AG04450 (cell line): Measurements from ENCODE around the gene NUPR2. TPM values are rescaled to one million over a fixed set of nuclear protein-coding genes. Genes with fewer than 3 reads are reported as not detected.
"Not testable (repeated sequence)": the region's sequence is repeated elsewhere in the genome, so short reads cannot be mapped to it uniquely, and the experiment has no call there.

Source experiments
- CTCF ChIA-PET: fragments of 300-600, 350-600 bp; formaldehyde crosslinking; extraction: SDS; loops from one replicate; lab custom pipeline; 2022; ENCODE audit warnings: antibody characterized with exemption, inconsistent platforms; lab: Charles Lee
- POLR2A ChIA-PET: fragments of 350-600 bp; formaldehyde crosslinking; extraction: SDS; loops from one replicate; lab custom pipeline; 2021; ENCODE audit warnings: antibody characterized with exemption, inconsistent platforms; lab: Yijun Ruan, JAX
- DNase-seq: peaks from one replicate; pipeline ENCODE4 v3.0.0-alpha.2; 2011; ENCODE audit warnings: low read depth, low spot score
- H3K27ac ChIP-seq: one replicate; pipeline ENCODE4 v1.5.1; 2012; ENCODE audit warnings: low read depth, low read length, control low read depth
- H3K27me3 ChIP-seq: one replicate; pipeline ENCODE4 v1.6.0; 2012; ENCODE audit warnings: low read length; ENCODE audit not compliant: control insufficient read depth, insufficient read depth
- H3K4me3 ChIP-seq: 2 replicates; pipeline ENCODE4 v1.5.1; 2011; ENCODE audit warnings: mild to moderate bottlenecking, low read depth, low read length, control low read depth
- H3K9me3 ChIP-seq: 2 replicates; pipeline ENCODE4 v1.5.1; 2012; ENCODE audit warnings: low read length; ENCODE audit not compliant: control insufficient read depth, insufficient read depth
- polyA plus RNA-seq: library from polyadenylated mRNA; depleted of rRNA; stranded (reverse); fragments of >200 nt; gene quantifications from 2 replicates; pipeline ENCODE4 v1.2.3, GENCODE V29; 2011
- TF ChIP-seq, protein P1 (sequence below): IDR thresholded peaks from 2 replicates; pipeline ENCODE4 v1.5.1; 2011; ENCODE audit warnings: low read depth, low read length, control low read depth, inconsistent platforms

The NUPR2 gene
- polyA plus RNA-seq, 1 experiment = not detected

DNA sequence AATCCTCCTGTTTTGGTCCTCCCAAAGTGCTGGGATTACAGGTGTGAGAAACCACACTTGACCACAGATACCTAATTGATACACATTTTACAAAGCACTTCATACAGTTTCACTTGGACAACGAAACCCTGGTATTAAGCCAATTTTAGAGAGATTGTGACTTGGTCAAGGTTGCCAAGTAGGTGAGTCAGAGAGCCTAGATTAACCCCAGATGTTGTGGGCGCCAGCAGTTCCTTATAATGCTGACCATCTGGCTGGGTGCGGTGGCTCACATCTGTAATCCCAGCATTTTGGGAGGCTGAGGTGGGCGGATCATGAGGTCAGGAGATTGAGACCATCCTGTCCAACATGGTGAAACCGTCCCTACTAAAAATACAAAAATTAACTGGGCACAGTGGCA is 18.5 kb downstream of the NUPR2 start:
- CTCF ChIA-PET = interaction anchor here (0.6 kb wide), 1 partner anchor 13 kb away, joined by 6 read pairs; no protein-coding TSS in a partner anchor

DNA sequence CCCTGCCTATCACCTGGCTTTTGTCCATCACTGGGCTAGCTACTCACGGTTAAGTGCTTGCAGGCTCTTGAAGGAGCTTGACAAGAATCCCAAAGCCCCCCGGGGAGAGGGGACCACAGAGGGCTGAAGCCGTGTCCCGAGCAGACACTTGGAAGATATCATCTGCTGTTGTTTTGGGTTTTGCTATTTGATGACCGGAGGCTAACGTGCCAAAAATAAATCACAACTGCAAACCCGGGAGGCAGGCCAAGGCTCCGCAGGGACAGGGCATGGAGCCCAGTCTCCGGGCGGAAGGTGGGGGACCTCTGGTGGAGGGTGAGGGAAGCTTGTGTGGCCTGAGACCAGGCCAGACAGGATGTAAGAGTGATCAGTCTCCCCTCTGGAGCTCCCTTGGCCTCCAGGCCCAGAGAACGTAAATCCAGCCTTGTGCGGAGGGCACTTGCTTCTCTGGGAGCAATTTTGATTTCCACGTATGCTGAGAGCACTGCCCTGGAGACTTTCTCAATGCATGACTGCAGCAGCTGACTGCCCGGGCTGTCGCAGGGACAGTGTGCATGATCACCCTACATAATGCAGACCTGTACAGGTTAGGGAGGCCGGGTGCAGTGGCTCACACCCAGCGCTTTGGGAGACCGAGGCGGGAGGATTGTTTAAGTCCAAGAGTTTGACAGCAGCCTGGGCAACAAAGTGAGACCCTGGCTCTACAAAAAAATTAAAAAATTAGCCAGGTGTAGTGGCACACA is 23.3 kb downstream of the NUPR2 start, which contains the start of gene PHKG1:
Gene PHKG1 (minus strand): TSS at position 164 of the 743 bp plus-strand sequence. CDS start 4,011 bp downstream, outside the sequence.
- POLR2A ChIA-PET = interaction anchor here (0.6 to 1.3 kb wide), 4 partner anchors 9 to 71 kb away, joined by 3 to 8 read pairs (median 4); partner anchors contain the start of gene SUMF2
- TF ChIP-seq, protein P1, sequence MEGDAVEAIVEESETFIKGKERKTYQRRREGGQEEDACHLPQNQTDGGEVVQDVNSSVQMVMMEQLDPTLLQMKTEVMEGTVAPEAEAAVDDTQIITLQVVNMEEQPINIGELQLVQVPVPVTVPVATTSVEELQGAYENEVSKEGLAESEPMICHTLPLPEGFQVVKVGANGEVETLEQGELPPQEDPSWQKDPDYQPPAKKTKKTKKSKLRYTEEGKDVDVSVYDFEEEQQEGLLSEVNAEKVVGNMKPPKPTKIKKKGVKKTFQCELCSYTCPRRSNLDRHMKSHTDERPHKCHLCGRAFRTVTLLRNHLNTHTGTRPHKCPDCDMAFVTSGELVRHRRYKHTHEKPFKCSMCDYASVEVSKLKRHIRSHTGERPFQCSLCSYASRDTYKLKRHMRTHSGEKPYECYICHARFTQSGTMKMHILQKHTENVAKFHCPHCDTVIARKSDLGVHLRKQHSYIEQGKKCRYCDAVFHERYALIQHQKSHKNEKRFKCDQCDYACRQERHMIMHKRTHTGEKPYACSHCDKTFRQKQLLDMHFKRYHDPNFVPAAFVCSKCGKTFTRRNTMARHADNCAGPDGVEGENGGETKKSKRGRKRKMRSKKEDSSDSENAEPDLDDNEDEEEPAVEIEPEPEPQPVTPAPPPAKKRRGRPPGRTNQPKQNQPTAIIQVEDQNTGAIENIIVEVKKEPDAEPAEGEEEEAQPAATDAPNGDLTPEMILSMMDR = peak; percentile 21; the same call in 1 of the 2 replicates
- Histone ChIP-seq H3K4me3 (no peak within 1 kb of the TSS), H3K27me3 (no peaks in the 10 kb centered on the region), H3K9me3 (no peaks in the 10 kb centered on the region), H3K27ac (peak within 1 kb of the TSS; percentile 39)
- CTCF ChIA-PET = interaction anchor here (0.5 to 3.9 kb wide), 21 partner anchors 8 to 813 kb away, joined by 3 to 23 read pairs (median 4); partner anchors contain the start of gene CHCHD2
- peak; percentile 50 for DNase-seq

More for the DNA sequence above, 18.5 kb downstream of the NUPR2 start:
- DNase-seq = peak; percentile 72
- TF ChIP-seq, protein P1 = no peak
- Histone ChIP-seq H3K9me3 (no peaks in the 10 kb centered on the region), H3K4me3 (no peak overlapping the region), H3K27me3 (no peaks in the 10 kb centered on the region), H3K27ac (no peak overlapping the region)
- POLR2A ChIA-PET = no interaction called here

DNA sequence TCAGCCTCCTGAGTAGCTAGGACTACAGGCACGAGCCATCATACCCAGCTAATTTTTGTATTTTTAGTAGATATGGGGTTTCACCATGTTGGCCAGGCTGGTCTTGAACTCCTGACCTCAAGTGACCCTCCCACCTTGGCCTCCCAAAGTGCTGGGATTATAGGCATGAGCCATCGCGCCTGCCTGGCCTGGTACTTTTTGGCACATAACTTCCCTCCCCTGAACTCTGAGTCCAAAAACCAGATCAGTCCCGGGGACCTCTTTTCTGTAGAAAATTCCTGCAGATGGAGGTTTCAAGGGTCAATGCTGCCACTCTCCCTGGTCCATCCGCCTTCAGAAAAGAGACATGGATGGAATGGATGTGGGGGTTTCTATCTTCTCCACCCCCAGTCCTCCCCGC is 23.8 kb downstream of the NUPR2 start:
- ChIA-PET POLR2A (interaction anchor here (0.9 to 1.3 kb wide), 3 partner anchors 9 to 28 kb away, joined by 3 to 8 read pairs (median 3); partner anchors contain the start of gene SUMF2), CTCF (interaction anchor here (0.6 to 3.9 kb wide), 18 partner anchors 9 to 812 kb away, joined by 3 to 23 read pairs (median 5); partner anchors contain the start of gene CHCHD2)
- H3K4me3 ChIP-seq, H3K9me3 ChIP-seq, DNase-seq, H3K27me3 ChIP-seq: not testable (repeated sequence)
- peak overlapping the region; percentile 39 for H3K27ac ChIP-seq

DNA sequence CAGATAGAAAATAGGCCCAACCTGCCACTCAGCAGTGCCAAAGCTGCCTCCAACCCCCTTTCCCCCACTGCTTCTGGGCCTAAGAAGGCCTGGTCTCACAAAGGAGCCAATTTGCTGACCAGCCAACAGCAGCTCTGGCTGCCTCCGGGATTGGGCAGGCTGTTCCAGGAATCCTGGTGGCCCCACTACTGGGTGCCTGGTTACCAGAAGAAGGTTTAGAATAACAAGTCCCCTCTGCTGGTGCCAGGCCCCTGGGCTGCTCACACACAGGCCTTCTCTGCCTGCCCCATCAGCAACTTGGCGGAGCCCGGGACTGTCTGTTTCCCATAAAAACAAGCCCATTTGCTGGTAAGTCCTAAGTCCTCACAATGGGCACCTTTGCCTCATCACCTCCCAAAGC is 24.6 kb downstream of the NUPR2 start:
- H3K4me3 ChIP-seq = no peak overlapping the region
- H3K9me3 ChIP-seq = no peaks in the 10 kb centered on the region
- TF ChIP-seq, protein P1 = no peak
- ChIA-PET CTCF (interaction anchor here (1.0 to 3.9 kb wide), 5 partner anchors 13 to 812 kb away, joined by 4 to 23 read pairs (median 10); no protein-coding TSS in a partner anchor), POLR2A (interaction anchor here (1.3 kb wide), 1 partner anchor 27 kb away, joined by 3 read pairs; the partner anchor contains the start of gene SUMF2)
- no peaks in the 10 kb centered on the region for H3K27me3 ChIP-seq
- no peak for DNase-seq
- H3K27ac ChIP-seq = no peak overlapping the region

DNA sequence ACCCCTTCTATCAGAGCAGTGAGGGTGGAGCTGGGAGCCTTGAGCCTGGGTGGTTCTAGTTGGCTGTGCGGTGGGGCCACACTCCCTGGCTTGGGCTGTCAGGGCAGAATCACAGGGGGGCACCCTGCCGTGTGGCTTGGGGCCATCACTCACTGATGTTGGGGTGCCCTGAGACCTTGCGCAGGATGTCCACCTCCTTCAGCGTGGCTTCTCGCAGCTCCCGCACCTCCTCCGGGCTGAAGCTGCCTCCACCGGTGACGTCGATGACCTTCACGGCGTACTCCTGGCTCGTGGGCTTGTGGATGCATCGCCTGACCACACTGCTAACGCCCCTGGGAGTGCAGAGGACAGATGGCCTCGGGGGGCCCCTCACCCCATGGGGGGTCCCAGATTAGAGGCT is 28.8 kb downstream of the NUPR2 start:
- Histone ChIP-seq H3K27me3 (no peaks in the 10 kb centered on the region), H3K4me3 (no peak overlapping the region), H3K27ac (no peak overlapping the region), H3K9me3 (no peaks in the 10 kb centered on the region)
- TF ChIP-seq, protein P1 = no peak
- ChIA-PET CTCF (no interaction called here), POLR2A (no interaction called here)
- DNase-seq = no peak
